ENCODE results near the gene SUN3. TPM values are rescaled to one million over a fixed set of nuclear protein-coding genes. Genes with fewer than 3 reads are reported as not detected.

The SUN3 gene
- total RNA-seq, 1 experiment from 2014 or later = not detected

DNA sequence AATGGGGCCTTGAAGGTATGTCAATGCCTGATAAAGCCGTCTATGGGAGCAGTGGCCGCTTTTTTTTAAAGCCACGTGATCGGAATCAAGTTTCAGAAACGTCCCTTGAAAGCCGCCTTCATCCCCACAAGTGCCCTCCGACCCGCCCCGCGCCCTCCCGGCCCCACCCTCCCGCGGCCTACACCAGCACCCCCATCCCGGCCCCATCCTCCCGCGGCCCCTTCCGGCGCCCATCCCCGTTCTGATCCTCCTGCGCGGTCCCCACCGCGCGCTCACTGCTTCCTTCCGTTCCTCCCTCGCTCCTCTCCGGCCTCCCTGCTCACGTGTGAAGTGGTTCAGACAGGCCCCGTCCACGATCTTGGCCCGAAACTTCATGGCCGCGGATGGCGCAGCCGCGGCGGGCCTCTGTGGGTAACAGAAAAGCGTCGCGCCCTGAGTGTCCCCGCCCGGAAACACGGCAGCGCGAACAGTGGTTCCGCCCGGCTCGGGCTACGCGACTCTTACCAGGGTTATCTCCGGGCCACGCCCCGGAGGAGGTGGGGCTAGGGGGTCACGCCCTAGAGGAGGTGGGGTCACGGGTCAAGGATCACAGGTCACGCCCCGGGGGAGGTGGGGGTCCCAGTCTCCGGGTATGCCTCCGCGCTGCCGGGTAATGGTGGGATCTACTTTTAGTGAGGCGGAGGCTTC lies 49.6 kb downstream of the SUN3 start, which contains the start of gene HUS1 (continued):
- TF ChIP-seq, protein P1, sequence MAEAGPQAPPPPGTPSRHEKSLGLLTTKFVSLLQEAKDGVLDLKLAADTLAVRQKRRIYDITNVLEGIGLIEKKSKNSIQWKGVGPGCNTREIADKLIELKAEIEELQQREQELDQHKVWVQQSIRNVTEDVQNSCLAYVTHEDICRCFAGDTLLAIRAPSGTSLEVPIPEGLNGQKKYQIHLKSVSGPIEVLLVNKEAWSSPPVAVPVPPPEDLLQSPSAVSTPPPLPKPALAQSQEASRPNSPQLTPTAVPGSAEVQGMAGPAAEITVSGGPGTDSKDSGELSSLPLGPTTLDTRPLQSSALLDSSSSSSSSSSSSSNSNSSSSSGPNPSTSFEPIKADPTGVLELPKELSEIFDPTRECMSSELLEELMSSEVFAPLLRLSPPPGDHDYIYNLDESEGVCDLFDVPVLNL (CRISPR knock-in tag; IDR thresholded peaks at IDR 0.05; ENCODE audit: borderline replicate concordance, low read depth) = no peak
- TF ChIP-seq ZNF396 (CRISPR knock-in tag; IDR thresholded peaks at IDR 0.05; ENCODE audit: borderline replicate concordance) (no peak), TP53 (CRISPR knock-in tag; IDR thresholded peaks at IDR 0.05) (no peak), RORB (CRISPR knock-in tag; IDR thresholded peaks at IDR 0.05) (no peak), NR1H2 (CRISPR knock-in tag; IDR thresholded peaks at IDR 0.05) (0 out of 2 replicates have a peak, but pooled peaks have one; percentile 40), ETV6 (CRISPR knock-in tag; IDR thresholded peaks at IDR 0.05) (peak; percentile 65; the same call in 1 of the 2 replicates), TCF7 (CRISPR knock-in tag; IDR thresholded peaks at IDR 0.05; ENCODE audit: low read depth) (no peak), GRHL2 (CRISPR knock-in tag; IDR thresholded peaks at IDR 0.05; ENCODE audit: insufficient replicate concordance, severe bottlenecking) (no peak), MXD4 (CRISPR knock-in tag; IDR thresholded peaks at IDR 0.05; ENCODE audit: borderline replicate concordance) (no peak), EMX1 (CRISPR knock-in tag; IDR thresholded peaks at IDR 0.05) (no peak)
- TF ChIP-seq, protein P2, sequence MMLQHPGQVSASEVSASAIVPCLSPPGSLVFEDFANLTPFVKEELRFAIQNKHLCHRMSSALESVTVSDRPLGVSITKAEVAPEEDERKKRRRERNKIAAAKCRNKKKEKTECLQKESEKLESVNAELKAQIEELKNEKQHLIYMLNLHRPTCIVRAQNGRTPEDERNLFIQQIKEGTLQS (CRISPR knock-in tag; conservative IDR thresholded peaks at IDR 0.05) = no peak
- TF ChIP-seq, protein P3, sequence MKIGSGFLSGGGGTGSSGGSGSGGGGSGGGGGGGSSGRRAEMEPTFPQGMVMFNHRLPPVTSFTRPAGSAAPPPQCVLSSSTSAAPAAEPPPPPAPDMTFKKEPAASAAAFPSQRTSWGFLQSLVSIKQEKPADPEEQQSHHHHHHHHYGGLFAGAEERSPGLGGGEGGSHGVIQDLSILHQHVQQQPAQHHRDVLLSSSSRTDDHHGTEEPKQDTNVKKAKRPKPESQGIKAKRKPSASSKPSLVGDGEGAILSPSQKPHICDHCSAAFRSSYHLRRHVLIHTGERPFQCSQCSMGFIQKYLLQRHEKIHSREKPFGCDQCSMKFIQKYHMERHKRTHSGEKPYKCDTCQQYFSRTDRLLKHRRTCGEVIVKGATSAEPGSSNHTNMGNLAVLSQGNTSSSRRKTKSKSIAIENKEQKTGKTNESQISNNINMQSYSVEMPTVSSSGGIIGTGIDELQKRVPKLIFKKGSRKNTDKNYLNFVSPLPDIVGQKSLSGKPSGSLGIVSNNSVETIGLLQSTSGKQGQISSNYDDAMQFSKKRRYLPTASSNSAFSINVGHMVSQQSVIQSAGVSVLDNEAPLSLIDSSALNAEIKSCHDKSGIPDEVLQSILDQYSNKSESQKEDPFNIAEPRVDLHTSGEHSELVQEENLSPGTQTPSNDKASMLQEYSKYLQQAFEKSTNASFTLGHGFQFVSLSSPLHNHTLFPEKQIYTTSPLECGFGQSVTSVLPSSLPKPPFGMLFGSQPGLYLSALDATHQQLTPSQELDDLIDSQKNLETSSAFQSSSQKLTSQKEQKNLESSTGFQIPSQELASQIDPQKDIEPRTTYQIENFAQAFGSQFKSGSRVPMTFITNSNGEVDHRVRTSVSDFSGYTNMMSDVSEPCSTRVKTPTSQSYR (CRISPR knock-in tag; IDR thresholded peaks at IDR 0.05) = peak; percentile 55; the same call in 1 of the 2 replicates
- TF ChIP-seq, protein P4, sequence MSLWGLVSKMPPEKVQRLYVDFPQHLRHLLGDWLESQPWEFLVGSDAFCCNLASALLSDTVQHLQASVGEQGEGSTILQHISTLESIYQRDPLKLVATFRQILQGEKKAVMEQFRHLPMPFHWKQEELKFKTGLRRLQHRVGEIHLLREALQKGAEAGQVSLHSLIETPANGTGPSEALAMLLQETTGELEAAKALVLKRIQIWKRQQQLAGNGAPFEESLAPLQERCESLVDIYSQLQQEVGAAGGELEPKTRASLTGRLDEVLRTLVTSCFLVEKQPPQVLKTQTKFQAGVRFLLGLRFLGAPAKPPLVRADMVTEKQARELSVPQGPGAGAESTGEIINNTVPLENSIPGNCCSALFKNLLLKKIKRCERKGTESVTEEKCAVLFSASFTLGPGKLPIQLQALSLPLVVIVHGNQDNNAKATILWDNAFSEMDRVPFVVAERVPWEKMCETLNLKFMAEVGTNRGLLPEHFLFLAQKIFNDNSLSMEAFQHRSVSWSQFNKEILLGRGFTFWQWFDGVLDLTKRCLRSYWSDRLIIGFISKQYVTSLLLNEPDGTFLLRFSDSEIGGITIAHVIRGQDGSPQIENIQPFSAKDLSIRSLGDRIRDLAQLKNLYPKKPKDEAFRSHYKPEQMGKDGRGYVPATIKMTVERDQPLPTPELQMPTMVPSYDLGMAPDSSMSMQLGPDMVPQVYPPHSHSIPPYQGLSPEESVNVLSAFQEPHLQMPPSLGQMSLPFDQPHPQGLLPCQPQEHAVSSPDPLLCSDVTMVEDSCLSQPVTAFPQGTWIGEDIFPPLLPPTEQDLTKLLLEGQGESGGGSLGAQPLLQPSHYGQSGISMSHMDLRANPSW (CRISPR knock-in tag; conservative IDR thresholded peaks at IDR 0.05; ENCODE audit: low read depth) = no peak
- TF ChIP-seq, protein P5, sequence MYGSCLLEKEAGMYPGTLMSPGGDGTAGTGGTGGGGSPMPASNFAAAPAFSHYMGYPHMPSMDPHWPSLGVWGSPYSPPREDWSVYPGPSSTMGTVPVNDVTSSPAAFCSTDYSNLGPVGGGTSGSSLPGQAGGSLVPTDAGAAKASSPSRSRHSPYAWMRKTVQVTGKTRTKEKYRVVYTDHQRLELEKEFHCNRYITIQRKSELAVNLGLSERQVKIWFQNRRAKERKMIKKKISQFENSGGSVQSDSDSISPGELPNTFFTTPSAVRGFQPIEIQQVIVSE (CRISPR knock-in tag; IDR thresholded peaks at IDR 0.05; ENCODE audit: borderline replicate concordance) = no peak

DNA sequence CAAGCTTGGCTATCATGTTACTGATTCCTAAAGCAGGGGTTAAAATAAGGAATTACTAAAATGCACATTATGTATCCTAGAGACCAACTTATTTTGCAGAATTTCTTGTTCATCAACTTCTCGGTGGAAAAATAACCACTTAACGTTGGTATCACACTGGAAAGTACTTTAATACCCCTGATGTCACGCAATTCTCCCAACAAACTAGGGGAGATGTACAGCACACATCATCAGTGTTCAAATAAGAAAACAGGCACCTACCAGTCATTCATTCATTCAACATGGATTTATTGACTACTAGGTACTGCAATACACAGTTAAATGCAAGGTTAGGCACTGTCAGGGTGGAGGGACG lies 50.1 kb downstream of the SUN3 start:
- no peak for ATAC-seq
- Mint-ChIP-seq H3K9me3 (0 out of 2 replicates have a peak, but pooled peaks cover 2% of the 10 kb centered on the region), H3K27ac (peak overlapping the region; percentile 42; the same call in 1 of the 2 replicates), H3K36me3 (peaks cover 46% of the 10 kb centered on the region), H3K27me3 (ENCODE audit: low read depth) (no peaks in the 10 kb centered on the region), H3K4me3 (peak overlapping the region; percentile 98), H3K4me1 (peaks cover 9% of the 10 kb centered on the region)
- CTCF ChIA-PET = interaction anchor here (0.8 kb wide), 1 partner anchor 10 kb away, joined by 3 read pairs; no protein-coding TSS in a partner anchor
- DNase-seq (ENCODE audit: low spot score) = no peak
- POLR2A ChIA-PET = no interaction called here
- TF ChIP-seq, protein P6, sequence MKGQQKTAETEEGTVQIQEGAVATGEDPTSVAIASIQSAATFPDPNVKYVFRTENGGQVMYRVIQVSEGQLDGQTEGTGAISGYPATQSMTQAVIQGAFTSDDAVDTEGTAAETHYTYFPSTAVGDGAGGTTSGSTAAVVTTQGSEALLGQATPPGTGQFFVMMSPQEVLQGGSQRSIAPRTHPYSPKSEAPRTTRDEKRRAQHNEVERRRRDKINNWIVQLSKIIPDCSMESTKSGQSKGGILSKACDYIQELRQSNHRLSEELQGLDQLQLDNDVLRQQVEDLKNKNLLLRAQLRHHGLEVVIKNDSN (CRISPR knock-in tag; IDR thresholded peaks at IDR 0.05) = no peak
- TF ChIP-seq OVOL2 (CRISPR knock-in tag; IDR thresholded peaks at IDR 0.05; ENCODE audit: borderline replicate concordance) (no peak), NFATC4 (CRISPR knock-in tag; IDR thresholded peaks at IDR 0.05) (no peak), ZNF232 (CRISPR knock-in tag; IDR thresholded peaks at IDR 0.05) (no peak)
- TF ChIP-seq, protein P7, sequence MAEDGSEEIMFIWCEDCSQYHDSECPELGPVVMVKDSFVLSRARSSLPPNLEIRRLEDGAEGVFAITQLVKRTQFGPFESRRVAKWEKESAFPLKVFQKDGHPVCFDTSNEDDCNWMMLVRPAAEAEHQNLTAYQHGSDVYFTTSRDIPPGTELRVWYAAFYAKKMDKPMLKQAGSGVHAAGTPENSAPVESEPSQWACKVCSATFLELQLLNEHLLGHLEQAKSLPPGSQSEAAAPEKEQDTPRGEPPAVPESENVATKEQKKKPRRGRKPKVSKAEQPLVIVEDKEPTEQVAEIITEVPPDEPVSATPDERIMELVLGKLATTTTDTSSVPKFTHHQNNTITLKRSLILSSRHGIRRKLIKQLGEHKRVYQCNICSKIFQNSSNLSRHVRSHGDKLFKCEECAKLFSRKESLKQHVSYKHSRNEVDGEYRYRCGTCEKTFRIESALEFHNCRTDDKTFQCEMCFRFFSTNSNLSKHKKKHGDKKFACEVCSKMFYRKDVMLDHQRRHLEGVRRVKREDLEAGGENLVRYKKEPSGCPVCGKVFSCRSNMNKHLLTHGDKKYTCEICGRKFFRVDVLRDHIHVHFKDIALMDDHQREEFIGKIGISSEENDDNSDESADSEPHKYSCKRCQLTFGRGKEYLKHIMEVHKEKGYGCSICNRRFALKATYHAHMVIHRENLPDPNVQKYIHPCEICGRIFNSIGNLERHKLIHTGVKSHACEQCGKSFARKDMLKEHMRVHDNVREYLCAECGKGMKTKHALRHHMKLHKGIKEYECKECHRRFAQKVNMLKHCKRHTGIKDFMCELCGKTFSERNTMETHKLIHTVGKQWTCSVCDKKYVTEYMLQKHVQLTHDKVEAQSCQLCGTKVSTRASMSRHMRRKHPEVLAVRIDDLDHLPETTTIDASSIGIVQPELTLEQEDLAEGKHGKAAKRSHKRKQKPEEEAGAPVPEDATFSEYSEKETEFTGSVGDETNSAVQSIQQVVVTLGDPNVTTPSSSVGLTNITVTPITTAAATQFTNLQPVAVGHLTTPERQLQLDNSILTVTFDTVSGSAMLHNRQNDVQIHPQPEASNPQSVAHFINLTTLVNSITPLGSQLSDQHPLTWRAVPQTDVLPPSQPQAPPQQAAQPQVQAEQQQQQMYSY (CRISPR knock-in tag; IDR thresholded peaks at IDR 0.05) = no peak
